Medulla oblongata (tissue), 1 donor: ENCODE data around the gene CDK6.

Experiments
- DNase-seq: peaks from one replicate; pipeline ENCODE4 v3.0.0-alpha.2; 2015; ENCODE audit errors: extremely low spot score

CDK6 gene

GRCh38 chr7:92590711-92591310 is 245.6 kb downstream of the CDK6 start:
- DNase-seq, result peak; percentile 15

GRCh38 chr7:92589056-92589455 is 247.3 kb downstream of the CDK6 start:
- DNase-seq, result no peak

DNA sequence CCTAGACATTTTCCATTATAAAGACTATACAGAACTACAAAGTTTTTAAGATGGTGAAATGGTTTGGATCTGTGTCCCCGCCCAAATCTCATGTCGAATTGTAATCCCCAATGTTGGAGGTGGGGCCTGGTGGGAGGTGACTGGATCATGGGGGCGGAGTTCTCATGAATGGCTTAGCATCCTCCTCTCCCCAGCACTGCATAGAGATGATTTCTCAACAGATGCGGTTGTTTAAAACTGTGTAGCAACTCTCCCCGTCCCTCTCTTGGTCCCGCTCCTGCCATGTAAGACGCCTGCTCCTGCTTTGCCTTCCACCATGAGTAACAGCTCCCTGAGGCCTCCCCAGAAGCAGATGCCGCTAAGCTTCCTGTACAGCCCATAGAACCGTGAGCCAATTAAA is 247.8 kb downstream of the CDK6 start:
- DNase-seq, result no peak

DNA sequence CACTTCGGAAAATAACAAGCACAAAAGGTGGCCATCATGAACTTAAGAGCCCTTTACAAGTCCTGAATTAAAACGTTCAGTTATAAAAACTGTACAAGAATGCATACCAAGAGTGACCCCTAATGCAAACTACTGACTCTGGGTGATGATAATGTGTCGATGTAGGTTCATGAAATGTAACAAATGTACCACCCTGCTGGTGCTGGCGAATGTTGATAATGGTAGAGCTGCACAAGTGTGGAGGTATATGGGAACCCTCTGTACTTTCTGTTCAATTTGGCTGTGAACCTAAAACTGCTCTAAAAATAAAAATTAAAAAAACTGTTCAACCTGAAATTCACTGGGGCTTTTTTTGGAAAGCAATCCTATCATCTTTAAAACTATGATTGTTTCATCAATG is 249.5 kb downstream of the CDK6 start:
- DNase-seq, result no peak

DNA sequence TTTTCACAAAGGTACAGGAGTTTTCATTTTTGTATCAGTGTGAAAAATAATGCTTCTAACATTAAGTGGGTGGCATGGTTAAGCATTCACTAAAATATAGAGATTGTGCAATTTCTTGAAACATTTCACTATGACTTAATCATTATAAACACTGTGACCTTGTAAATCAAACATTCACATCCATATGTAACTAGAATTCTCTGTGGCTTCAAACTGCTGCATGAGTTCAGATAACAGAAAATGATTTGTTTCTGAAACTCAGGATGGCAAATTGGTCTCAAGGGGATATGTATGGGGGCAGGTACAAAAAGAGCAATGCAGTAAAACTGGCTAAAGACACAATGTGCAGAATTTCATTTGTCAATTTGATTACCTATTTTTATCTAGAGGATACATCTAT is 250.0 kb downstream of the CDK6 start:
- DNase-seq, result no peak

DNA sequence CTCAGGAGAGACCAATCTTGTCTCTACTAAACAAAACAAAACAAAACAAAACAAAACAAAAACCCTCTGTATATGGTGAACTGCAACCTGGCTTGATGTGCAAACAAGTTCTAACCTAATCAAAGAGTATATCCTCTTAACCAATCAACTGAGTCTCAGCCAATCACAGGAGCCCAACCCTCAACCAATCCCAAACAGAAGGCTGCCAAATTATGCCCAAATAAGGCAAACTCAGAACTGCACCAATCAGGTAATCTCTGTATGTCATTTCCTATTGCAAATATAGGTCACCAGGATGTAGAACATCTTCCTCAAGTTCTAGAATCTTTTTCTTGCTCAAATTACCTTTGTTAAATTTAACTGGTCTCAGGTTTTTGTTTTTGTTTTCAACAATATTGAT is 251.4 kb downstream of the CDK6 start:
- DNase-seq, result no peak

DNA sequence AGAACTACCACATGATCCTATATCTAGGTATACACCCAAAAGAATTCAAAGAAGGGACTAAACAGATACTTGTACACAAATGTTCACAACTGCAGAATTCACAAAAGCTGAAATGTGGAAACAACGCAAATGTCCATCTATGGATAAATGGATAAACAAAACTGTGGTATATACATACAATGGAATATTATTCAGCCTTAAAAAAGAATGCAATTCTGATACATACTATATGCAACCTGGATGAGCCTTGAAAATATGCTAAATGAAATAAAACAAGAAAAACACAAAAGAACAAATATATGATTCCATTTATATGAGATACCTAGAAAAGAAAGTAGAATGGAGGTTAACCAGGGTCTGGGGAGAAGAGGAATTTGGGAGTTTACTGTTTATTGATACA is 253.4 kb downstream of the CDK6 start:
- DNase-seq, result no peak

DNA sequence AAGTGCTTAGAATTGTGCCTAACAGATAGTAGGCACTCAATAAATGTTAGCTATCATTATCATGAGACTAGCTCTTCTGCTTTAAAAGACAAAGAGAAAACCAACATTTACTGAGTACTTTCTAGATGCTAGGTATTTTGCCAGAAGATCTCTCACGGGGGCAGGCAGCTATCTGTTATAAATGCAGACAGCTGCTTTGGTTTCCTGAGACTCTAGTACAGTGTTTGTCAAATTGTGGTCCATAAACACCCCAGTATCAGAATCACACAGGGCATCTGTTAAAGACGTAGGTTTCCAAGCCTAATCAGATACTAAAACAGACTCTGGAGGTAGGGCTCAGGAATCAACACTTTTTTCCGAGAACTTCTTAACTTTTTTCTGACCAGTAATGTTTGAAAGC is 260.1 kb downstream of the CDK6 start:
- no peak for DNase-seq

GRCh38 chr7:92569137-92569536 is 267.2 kb downstream of the CDK6 start:
- no peak for DNase-seq

GRCh38 chr7:92567460-92567859 is 268.9 kb downstream of the CDK6 start:
- DNase-seq, result no peak

DNA sequence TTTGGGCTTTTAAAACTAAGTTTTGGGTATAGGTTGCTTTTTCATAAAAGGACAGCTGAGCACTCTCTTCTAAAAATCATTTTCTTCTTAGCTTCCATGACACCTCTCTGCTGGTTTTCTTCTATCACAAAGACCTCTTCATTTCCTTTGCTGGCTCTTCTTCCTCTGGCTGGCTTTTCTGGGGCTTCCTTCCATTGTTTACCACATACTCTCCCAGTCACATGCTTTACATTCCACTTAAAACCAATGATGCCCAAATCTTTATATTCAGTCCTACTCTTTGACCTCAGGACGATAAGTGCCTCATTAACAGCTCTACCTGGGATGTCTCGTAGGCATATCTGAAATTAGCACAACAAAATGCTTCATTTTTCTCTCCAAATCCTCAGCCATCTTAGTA is 273.0 kb downstream of the CDK6 start:
- DNase-seq, result no peak

GRCh38 chr7:92560602-92561001 is 275.8 kb downstream of the CDK6 start:
- no peak for DNase-seq

GRCh38 chr7:92557808-92558362 is 278.5 kb downstream of the CDK6 start:
- no peak for DNase-seq

DNA sequence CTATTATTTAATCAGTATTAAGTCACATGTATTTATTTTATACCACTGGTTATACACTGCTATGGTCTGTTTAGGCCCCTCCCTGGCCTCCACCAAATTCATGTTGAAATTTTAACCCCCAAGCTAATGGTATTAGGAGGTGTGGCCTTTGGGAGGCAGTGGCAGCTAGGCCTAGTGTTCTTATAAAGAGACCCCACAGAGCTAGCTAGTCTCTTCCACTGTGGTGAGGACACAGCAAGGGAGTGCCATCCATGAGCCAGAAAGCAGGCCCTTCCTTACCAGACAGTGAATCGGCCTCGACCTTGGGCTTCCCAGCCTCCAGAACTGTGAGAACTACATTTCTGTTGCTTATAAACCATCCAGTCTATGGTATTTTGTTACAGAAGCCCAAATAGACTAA is 279.1 kb downstream of the CDK6 start:
- no peak for DNase-seq
